ENCODE data around the gene KLHL17.

- TF ChIP-seq CTCF (IDR thresholded peaks at IDR 0.05) (no peak), HDAC2 (IDR thresholded peaks at IDR 0.05) (no peak), KDM1A (IDR thresholded peaks at IDR 0.05; ENCODE audit: low read depth) (no peak), JUNB (IDR thresholded peaks at IDR 0.05) (no peak), JUN (IDR thresholded peaks at IDR 0.05) (no peak)
Measured at GRCh38 chr1:931380-932172, 28.8 kb upstream of the KLHL17 start.
